ENCODE data around the gene PPM1N.
"Not testable (repeated sequence)": the region's sequence is repeated elsewhere in the genome, so short reads cannot be mapped to it uniquely, and the experiment has no call there.

PPM1N gene

DNA sequence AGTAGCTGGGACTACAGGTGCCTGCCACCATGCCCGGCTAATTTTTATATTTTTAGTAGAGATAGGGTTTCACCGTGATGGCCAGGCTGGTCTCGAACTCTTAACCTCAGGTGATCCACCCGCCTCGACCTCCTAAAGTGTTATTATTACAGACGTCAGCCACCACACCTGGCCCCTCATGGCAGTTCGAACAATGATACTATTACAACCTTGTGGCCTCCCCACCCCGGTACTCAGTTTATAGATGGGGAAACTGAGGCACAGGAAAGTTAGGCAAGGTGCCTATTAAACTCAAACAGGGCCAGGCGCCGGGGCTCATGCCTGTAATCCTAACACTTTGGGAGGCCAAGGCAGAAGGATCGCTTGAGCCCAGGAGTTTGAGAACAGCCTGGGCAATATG lies 12.1 kb downstream of the PPM1N start:
- not testable (repeated sequence) for DNase-seq (ENCODE audit: low read depth)

DNA sequence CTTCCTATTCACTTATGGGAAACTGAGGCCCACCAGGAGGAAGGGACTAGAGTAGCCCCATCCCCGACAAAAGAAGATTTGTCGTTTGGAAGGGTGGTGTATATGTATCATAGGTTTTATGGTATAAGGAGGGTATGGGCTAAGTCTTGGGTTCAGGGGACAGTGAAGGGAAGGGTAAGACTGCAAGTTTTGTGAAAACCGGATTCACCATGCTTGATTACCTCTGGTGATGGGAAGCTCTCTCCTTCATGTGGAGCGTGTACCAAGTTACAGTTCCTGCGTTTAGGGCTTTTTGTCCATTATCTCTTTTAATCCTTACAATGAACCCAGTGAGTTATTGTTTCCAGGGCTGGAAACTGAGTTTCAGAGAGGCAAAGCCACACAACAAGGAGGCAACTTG lies 12.8 kb downstream of the PPM1N start:
- DNase-seq (ENCODE audit: low read depth), result no peak

DNA sequence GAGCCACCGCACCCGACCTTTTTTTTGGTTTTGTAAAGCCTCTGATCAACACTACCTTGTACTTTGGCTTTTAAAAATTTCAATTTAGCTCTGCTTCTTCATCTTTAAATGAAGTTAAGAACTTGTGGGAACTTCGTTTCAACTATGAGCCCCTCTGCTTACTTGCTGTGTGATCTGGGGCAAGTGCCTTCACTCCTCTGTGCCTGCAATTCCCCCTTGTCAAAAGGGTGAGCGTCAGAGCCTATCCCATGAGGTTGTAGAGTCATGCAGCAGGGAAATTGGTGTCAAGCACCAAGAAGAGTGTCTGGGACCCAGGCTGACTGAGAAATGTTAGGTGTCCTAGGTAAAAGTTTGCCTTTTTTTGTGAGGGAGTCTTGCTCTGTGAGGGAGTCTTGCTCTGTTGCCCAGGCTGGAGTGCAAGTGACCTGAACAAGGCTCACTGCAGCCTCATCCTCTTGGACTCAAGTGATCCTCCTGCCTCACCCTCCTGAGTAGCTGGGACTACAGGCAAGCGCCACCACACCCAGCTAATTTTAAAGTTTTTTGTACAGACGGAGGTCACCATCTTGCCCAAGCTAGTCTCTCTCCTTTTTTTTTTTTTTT lies 14.7 kb downstream of the PPM1N start:
- DNase-seq (ENCODE audit: low read depth), result no peak

DNA sequence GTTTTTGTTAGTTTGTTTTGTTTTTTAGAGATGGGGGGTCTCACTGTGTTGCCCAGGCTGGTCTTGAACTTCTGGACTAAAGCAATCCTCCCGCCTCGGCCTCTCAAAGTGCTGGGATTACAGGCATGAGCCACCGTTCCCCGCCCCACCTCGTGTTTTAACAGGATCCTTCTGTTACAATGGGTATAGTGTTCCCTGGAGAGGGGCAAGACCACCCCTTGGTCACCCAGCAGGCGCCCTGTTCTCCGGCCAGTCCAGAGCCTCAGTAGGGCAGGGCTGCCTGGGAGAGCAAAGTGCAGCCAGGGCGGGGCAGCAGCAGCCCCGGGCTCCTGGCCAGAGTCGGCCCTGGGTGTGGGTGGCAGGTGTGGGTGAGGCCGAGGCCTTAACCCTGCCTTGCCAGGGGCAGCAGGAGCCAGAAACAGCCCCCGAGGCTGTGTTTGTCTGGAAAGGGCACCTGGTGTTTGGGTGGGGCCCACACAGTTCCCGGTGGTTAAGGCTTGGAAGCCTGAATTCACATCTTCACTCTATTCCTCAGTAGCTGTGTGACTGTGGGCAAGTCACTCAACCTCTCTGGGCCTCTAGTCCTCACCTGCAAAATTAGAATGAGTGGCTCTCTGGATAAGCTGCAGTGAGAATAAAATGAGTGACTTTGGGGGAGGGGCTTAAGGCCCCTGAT lies 16.3 kb downstream of the PPM1N start:
- no peak for DNase-seq (ENCODE audit: low read depth)

DNA sequence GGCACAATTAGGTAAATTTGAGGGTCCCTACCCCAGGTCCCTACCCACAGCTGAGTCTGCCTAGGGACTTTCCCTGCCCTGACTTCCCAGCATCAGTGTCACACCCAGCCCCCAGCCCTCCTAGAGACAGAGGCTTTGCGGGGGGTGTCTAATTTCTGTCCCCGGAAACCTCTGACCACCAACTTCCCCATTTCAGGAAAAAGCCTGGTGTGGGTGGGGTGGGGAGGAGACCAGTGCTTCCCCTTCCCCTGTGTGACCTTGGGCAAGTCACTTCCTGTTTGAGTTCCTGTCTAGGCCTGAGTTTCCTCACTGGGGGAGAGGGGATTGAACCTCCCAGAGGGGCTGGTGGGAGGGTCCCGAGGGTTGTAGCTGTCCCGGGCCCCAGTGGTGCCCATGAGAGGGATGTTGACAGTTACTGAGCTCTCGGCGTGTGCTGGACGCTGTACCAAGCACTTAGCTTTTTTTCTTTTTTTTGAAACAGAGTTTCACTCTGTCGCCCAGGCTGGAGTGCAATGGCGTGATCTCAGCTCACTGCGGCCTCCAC lies 16.9 kb downstream of the PPM1N start:
- DNase-seq (ENCODE audit: low read depth), result no peak

DNA sequence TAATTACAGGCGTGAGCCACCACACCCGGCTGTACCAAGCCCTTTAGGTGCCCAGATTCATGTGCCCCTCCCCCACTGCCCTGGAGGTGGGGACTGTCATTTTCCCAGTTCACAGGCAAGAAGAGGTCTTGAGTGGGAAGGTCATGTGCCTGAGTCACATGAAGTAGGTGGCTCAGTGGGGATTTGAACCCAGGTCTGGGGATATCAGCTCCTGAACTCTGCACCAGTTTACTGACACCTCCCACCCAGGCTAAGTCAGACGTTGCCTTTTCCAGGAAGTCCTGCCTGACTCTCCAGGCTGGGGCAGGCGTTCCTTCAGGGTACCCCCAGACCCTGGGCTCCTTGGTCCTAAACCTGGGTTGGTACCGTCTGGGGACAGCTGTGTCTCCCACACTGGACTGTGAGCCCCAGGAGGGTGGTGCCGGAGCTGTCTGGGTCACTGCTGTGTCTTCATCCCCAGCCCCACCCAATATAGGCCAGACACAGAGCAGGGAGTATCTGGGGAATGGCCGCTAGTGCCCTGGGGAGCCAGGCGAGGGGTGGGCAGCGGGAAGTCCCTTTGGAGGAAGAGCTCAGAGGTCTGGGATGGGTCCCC lies 17.7 kb downstream of the PPM1N start:
- no peak for DNase-seq (ENCODE audit: low read depth)

DNA sequence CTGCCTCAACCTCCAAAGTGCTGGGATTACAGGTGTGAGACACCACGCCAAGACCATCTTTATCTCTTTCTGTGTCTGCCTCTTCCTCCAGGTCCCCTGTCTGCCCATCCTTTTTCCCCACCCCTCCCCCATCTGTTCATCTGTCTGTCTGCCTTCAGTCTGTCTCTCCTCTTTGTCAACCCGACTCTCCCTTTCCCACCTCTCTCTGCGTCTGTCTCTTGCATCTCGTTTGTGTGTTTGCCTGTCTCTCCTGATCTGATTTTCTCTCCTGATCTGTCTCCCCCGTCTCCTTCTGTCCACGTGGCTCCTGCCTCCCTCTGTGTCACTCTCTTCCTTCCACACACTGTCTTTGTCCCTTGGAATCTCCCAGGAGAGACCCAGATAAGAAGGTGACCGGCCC lies 19.0 kb downstream of the PPM1N start:
- DNase-seq (ENCODE audit: low read depth), result no peak

DNA sequence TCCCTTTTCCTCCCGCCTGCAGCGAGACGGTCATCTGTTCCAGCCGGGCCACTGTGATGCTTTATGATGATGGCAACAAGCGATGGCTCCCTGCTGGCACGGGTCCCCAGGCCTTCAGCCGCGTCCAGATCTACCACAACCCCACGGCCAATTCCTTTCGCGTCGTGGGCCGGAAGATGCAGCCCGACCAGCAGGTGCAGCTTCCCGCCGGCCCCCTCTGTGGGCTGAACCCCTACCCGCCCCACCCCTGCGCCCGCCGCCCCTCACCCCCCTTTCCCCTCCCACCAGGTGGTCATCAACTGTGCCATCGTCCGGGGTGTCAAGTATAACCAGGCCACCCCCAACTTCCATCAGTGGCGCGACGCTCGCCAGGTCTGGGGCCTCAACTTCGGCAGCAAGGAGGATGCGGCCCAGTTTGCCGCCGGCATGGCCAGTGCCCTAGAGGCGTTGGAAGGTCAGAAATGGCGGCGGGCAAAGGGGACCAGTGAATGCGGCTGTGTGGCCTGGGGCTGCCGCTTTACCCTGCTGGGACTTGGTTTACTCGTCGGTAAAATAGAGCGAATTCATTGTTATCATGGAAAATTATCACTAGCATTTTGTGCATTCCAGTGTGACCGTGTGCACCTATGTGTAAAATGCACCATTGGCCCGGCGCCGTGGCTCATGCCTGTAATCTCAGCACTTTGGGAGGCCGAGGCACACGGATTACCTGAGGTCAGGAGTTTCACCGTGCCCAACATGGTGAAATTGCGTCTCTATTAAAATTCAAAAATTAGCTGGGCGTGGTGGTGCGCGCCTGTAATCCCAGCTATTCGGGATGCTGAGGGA lies 19.6 kb downstream of the PPM1N start:
- DNase-seq (ENCODE audit: low read depth), result no peak

DNA sequence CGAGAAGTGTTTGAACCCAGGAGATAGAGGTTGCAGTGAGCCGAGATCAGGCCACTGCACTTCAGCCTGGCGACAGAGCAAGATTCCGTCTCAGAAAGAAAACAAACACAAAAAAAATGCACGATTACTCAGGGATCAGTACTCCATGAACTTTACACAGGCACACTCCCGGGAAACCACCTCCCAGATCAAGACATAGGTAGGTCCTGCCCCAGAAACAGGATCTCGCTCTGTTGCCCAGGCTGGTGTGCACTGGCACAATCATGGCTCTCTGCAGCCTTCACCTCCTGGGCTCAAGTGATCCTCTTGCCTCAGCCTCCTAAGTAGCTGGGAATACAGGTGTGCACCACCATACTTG lies 20.2 kb downstream of the PPM1N start:
- no peak for DNase-seq (ENCODE audit: low read depth)

DNA sequence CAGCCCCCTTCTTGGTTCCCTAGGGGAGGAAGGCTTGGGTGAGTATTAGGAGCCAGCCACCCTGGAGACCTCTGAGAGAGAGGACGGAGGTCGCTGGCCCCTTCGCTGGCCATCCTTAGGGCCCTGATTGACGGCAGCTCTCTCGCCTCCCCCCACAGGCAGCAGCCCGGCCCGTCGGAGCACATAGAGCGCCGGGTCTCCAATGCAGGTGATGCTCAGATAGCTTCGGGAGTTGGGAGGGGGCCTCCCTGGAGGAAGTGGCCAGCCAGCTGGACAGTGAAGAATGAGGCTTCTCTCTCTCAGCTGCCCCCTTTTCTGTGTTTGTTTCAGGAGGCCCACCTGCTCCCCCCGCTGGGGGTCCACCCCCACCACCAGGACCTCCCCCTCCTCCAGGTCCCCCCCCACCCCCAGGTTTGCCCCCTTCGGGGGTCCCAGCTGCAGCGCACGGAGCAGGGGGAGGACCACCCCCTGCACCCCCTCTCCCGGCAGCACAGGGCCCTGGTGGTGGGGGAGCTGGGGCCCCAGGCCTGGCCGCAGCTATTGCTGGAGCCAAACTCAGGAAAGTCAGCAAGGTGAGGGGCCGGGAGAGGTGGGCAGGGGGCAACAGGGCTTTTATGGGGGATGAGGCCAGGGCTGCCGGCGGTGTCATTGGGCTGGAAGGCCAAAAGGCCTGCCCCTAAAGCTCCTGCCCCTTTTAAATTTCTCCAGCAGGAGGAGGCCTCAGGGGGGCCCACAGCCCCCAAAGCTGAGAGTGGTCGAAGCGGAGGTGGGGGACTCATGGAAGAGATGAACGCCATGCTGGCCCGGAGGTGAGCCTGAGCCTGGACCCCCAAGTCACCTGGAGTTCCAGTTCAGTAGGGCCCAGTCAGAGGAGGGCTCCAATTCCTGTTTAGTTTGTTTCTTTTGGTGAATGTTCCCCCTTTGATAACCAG lies 24.0 kb downstream of the PPM1N start:
- DNase-seq (ENCODE audit: low read depth), result no peak

DNA sequence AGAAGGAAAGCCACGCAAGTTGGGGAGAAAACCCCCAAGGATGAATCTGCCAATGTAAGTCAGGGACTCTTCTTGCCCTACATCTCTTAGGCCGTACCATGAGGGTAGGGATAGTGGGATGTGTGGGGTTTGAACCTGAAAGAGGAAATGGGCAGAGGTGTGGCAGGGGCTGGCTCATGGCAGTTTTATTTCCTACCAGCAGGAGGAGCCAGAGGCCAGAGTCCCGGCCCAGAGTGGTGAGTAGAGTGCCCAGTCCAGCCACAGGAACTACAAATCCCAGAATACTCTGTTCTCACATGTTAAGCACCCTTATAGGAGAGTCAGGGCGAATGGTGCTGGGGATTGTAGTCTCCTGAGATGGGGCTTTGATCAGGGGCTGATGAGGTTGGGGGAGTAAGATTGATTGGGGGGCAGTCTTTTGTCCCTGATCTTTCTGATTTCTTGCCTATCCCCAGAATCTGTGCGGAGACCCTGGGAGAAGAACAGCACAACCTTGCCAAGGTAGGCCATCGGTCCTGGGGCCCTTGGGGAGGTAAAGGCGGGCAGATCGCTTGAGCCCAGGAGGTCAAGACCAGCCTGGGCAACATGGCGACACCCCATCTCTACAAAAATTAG lies 25.5 kb downstream of the PPM1N start:
- no peak for DNase-seq (ENCODE audit: low read depth)

DNA sequence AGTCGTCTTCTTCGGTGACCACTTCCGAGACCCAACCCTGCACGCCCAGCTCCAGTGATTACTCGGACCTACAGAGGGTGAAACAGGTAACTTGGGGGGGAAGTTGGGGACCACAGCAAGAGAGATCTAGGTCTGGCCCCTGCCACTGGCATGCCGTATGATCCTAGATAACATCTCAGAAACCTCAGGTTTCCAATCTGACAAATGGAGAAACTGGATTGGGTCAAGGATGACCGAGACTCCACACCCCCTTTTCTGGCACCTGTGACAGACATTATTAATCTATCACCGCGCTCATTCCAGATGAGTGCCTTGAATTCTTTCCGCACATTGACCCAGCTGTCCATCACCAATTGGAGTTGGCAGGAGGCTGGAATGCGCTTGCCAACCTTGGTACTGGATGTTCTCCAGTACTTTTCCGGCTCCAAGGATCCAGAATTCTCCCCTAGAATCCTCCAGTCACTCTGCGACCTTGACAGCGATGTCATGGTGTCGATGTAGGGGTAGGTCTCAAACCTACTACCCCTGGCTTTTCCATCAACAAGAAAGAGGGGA lies 26.4 kb downstream of the PPM1N start:
- DNase-seq (ENCODE audit: low read depth), result no peak

DNA sequence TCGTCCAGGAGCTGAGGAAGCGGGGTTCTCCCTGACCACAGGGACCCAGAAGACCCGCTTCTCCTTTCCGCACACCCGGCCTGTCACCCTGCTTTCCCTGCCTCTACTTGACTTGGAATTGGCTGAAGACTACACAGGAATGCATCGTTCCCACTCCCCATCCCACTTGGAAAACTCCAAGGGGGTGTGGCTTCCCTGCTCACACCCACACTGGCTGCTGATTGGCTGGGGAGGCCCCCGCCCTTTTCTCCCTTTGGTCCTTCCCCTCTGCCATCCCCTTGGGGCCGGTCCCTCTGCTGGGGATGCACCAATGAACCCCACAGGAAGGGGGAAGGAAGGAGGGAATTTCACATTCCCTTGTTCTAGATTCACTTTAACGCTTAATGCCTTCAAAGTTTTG lies 27.9 kb downstream of the PPM1N start:
- no peak for DNase-seq (ENCODE audit: low read depth)

DNA sequence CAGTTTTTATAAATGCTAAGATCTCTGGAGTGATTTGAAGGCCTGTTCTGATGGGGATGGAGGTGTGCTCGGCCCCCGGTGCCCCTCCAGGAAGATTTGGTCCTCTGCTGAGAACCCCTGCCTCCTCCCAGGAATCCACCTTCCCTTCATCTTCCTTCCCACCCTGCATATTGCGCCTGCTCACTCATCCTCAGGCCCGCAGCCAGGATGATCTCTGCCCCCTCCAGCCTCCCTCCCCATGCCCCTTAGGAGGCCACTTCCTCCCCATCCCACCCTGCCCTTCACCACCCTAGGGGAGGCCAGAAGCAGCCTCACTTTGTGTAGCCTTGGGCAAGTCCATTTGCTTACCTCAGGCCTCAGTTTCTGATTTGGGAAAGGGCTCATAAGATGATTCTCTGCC lies 28.7 kb downstream of the PPM1N start:
- DNase-seq (ENCODE audit: low read depth), result no peak

DNA sequence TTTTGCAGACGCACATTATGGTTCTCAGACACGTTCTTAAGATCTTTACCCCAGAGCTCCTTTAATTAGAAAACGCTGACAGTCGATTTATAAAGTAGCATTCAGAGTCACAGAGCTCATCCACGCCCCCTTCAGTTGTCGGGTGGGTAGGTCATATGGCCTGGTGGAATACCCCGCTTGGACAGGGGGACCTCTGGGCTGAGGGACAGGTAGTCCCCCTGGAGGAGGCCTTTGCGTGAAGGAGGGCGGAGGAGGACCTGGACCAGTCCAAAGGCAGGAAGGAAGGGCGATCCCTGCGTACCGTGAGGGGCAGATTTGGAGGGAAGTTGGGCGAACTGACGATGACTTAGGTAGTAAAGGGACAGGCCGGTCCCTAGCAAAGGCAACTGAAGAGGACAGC lies 29.5 kb downstream of the PPM1N start:
- no peak for DNase-seq (ENCODE audit: low read depth)

DNA sequence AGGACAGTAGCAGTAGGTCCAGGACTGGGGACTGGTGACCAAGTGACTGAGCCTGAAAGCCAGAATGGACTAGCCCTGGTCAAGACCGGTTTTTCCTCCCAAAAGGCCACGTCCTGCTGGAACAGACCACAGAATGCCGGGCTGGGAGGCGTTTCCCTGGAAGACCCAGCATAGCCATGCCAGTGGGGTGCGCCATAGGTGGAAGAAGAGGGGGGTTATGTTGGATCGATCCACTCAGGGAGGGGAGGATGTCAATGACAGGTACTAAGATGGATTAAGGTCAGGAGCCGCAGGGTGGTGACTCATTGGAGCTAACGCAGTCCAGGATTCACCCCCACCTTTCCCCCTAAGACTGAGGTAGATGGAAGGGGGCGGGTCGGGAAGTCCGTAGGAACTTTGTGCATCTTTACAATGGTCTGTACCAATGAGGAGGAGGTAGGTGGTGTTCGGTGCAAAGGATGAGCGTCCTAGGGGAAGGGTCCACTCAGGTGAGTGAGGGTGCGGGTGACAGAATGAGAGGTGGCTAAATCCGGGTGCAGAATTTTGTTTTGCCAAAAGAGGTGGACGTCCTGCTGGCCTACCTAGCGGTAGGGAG lies 30.0 kb downstream of the PPM1N start:
- DNase-seq (ENCODE audit: low read depth), result no peak

DNA sequence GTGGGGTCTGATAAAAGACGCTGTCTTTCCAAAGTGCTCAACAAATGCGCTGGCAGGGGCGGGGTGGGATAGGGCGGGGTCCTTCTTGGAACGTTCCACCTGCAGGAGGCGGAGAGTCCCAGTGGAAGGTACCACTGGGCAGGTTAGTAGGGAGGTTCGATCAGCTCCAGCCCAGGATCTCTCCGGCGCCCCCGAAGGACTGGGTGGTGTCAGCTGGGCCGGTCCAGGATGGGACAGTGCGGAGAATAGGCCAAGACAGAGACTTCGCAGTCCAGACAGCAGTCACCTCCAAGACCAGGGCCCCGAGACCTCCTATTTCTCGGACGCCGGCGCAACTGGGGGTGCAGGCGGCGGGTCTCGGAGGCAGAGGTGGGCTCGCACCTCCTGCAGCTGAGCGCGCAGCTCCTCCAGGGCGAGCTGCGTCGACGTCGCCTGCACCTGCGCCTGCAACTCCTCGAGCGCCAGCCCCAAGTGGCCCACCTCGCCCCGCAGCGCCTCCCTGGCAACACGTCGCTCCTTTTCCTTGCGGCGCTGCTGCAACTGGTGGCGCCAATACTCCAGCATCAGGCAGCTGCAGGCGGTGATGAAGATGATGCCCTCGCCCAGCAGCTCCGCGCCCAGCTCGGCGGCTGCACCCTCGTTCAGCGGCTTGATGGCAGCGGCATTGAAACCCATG lies 30.6 kb downstream of the PPM1N start:
- DNase-seq (ENCODE audit: low read depth), result no peak

DNA sequence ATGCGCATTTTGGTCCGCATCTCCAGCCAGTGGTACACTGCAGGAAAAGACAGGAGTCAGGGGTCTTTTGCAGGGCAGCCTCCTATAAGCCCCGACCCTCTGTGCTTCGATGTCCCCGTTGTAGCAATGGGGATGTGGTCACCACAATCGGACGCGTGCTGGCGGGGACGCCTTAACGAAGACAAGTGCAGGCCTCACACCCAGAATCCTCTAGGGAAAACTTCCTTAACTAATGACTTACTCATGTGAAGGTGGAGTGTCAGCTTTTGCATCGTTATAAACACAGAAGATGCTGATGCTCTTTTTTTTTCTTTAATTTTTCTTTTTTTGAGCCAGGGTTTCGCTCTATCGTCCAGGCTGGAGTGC lies 31.2 kb downstream of the PPM1N start:
- DNase-seq (ENCODE audit: low read depth), result no peak

DNA sequence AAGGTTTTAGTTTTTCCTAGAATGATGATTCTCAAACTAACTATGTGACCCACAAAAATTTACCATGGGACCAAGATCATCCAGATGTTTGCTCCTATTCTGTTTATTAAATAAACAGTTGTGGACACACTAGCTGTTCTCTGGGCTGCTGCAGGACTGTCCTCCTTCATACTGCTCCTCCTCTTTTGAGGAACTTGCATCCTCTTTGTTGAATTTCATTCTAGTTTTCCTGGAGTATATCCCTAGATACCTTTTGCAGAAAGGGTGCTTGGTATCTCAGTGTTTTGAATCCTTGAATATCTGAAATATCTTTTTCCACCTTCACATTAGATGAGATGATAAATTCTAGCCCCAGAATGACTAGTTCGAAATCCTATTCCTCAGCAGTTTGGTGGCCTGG lies 33.1 kb downstream of the PPM1N start:
- DNase-seq (ENCODE audit: low read depth), result no peak

DNA sequence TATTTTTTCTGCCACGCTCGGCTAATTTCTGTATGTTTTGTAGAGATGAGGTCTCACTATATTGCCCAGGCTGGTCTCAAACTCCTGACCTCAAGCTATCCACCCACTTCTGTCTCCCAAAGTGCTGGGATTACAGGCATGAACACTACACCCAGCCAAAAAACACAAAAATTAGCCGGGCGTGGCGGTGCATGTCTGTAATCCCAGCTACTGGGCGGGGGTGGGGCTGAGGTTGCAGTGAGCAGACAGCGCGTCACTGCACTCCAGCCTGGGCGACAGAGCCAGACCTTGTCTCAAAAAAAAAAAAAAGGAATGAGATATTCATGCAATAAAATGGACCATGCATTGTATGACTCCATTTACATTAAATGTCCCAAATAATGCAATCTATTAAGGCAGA lies 41.2 kb downstream of the PPM1N start:
- no peak for DNase-seq (ENCODE audit: low read depth)

All from activated gamma-delta T cell treated with anti-CD3 and anti-CD28 coated beads, Interleukin-2, amount 50 U/mL, for 16 hours (primary cell).